Hematopoietic multipotent progenitor cell (in vitro differentiated cells): ENCODE results near the gene KBTBD13. TPM values are rescaled to one million over a fixed set of nuclear protein-coding genes. Genes with fewer than 3 reads are reported as not detected.
A peak's percentile ranks its signal among the peaks of the same experiment; 100 is the strongest.

Source experiments
- DNase-seq, 3 donors: peaks; one replicate each; pipeline ENCODE4 v3.0.0-alpha.2; 2011 to 2015; ENCODE audit warnings: low read depth in 2 of 3, low spot score in 2 of 3
- small RNA-seq: library from RNA; depleted of rRNA; stranded (forward); fragments of <200 nt; gene quantifications from one replicate; pipeline ENCODE3, GENCODE V24; 2012
- total RNA-seq: library from RNA; depleted of rRNA; stranded (reverse); fragments of >200 nt; gene quantifications from one replicate; pipeline ENCODE4 v1.2.3, GENCODE V29; 2012

The KBTBD13 gene
- total RNA-seq, 1 donor = not detected

- peak in 2 of 3 donors; percentile 52 to 74 for DNase-seq
Observed at GRCh38 chr15:65101411-65101890, 24.9 kb downstream of the KBTBD13 start.

- no peak for DNase-seq
Observed at GRCh38 chr15:65101891-65102708, 25.6 kb downstream of the KBTBD13 start.

GRCh38 chr15:65102912-65103311, 26.4 kb downstream of the KBTBD13 start:
- no peak for DNase-seq

GRCh38 chr15:65105038-65105437, 28.5 kb downstream of the KBTBD13 start:
- no peak for DNase-seq

- DNase-seq = no peak
Observed at GRCh38 chr15:65106011-65106590, 29.6 kb downstream of the KBTBD13 start.

GRCh38 chr15:65110676-65111292, 34.2 kb downstream of the KBTBD13 start:
- DNase-seq = no peak

- no peak for DNase-seq
Observed at GRCh38 chr15:65115086-65115485, 38.5 kb downstream of the KBTBD13 start, which contains the start of gene UBAP1L. UBAP1L (minus strand) TSS chr15:65115200; CDS start chr15:65106215, 8,985 bp downstream.

GRCh38 chr15:65115542-65115941, 39.0 kb downstream of the KBTBD13 start:
- DNase-seq = no peak

Small RNA genes lying within 50 kb of the gene (small RNA-seq; reads per million reads assigned to genes)
- gene AC013553.1 = not detected

Other genes with a start within 250 kb of the KBTBD13 start
- gene PLEKHO2, start 234.8 kb upstream of the KBTBD13 start, total RNA-seq = 45.8 TPM
- 6.2 TPM for gene ANKDD1A, start 164.8 kb upstream of the KBTBD13 start, total RNA-seq
- gene SPG21, start 86.8 kb upstream of the KBTBD13 start, total RNA-seq = 49.5 TPM
- gene MTFMT, start 47.1 kb upstream of the KBTBD13 start, total RNA-seq = 10.0 TPM
- gene SLC51B, start 31.4 kb upstream of the KBTBD13 start, total RNA-seq = not detected
- gene RASL12, start 8.8 kb upstream of the KBTBD13 start, total RNA-seq = not detected
- 1.6 TPM for gene UBAP1L, start 38.5 kb downstream of the KBTBD13 start, total RNA-seq
- 14.8 TPM for gene PDCD7, start 57.1 kb downstream of the KBTBD13 start, total RNA-seq
- 18.0 TPM for gene CLPX, start 108.6 kb downstream of the KBTBD13 start, total RNA-seq
- 1.1 TPM for gene CILP, start 134.7 kb downstream of the KBTBD13 start, total RNA-seq
- gene PARP16, start 210.1 kb downstream of the KBTBD13 start, total RNA-seq = 13.7 TPM
- not detected for gene RNU5A-1, start 219.3 kb downstream of the KBTBD13 start, total RNA-seq
- not detected for gene RNU5B-1, start 227.9 kb downstream of the KBTBD13 start, total RNA-seq